Central memory CD8-positive, alpha-beta T cell (primary cell): Measurements from ENCODE around the gene HOXA6.

Source experiments
- ATAC-seq: fragments of 150-1000 bp; cut with Tn5 transposase; replicated peaks from 2 replicates; pipeline ENCODE4 v1.10.0; 2022; ENCODE audit warnings: mild to moderate bottlenecking, moderate FRiP score, moderate number of reproducible peaks; ENCODE audit not compliant: poor library complexity, severe bottlenecking; ENCODE audit errors: extremely low read depth
- DNase-seq, 2 donors: peaks; one replicate each; pipeline ENCODE4 v3.0.0; 2021; ENCODE audit warnings: low spot score in 2 of 2
- H3K27ac Mint-ChIP-seq: one replicate; pipeline ENCODE4 v1.8.0; 2022; ENCODE audit warnings: low read depth, mild to moderate bottlenecking, moderate library complexity, mixed read lengths
- H3K27me3 Mint-ChIP-seq: one replicate; pipeline ENCODE4 v1.8.0; 2022; ENCODE audit warnings: mixed read lengths
- H3K36me3 Mint-ChIP-seq: one replicate; pipeline ENCODE4 v1.8.0; 2022; ENCODE audit warnings: mild to moderate bottlenecking, moderate library complexity, mixed read lengths; ENCODE audit not compliant: insufficient read depth
- H3K4me1 Mint-ChIP-seq: one replicate; pipeline ENCODE4 v1.8.0; 2022; ENCODE audit warnings: mixed read lengths
- H3K4me3 Mint-ChIP-seq: one replicate; pipeline ENCODE4 v1.8.0; 2022; ENCODE audit warnings: mild to moderate bottlenecking, moderate library complexity, mixed read lengths
- H3K9me3 Mint-ChIP-seq: one replicate; pipeline ENCODE4 v1.8.0; 2022; ENCODE audit warnings: mixed read lengths

The HOXA6 gene

DNA sequence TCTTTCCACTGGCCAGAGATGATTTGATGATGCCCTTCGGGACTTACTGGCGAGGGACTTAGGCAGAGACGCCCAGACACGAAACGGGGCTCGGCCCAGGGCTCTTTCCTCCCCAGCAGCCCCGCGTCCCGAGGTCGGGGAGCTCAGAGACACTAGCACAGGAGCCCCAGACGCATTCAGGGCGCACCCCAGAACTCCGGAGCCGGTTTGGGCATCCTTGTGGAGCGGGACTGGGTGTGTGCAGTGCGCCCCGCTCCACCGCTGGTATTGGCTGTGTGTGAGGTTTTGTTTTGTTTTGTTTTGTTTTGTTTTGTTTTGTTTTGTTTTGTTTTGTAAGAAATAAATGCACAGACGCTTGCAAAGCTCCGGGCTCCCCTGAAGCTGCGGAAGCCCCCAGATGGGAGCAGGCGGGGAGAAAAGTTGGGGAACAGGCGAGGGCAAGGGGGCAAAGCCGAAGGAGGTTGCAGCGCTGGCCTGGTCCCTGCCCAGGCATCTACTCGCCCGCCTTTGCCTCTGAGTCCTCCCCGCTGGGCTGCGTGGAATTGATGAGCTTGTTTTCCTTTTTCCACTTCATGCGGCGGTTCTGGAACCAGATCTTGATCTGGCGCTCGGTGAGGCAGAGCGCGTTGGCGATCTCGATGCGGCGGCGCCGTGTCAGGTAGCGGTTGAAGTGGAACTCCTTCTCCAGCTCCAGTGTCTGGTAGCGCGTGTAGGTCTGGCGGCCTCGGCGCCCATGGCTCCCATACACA lies 2.2 kb downstream of the HOXA6 start:
- Mint-ChIP-seq H3K27me3 (peaks cover 72% of the 10 kb centered on the region), H3K9me3 (no peaks in the 10 kb centered on the region), H3K4me3 (no peak overlapping the region), H3K36me3 (no peaks in the 10 kb centered on the region), H3K4me1 (peaks cover 6% of the 10 kb centered on the region), H3K27ac (no peak overlapping the region)
- DNase-seq (no peak), ATAC-seq (no peak)

DNA sequence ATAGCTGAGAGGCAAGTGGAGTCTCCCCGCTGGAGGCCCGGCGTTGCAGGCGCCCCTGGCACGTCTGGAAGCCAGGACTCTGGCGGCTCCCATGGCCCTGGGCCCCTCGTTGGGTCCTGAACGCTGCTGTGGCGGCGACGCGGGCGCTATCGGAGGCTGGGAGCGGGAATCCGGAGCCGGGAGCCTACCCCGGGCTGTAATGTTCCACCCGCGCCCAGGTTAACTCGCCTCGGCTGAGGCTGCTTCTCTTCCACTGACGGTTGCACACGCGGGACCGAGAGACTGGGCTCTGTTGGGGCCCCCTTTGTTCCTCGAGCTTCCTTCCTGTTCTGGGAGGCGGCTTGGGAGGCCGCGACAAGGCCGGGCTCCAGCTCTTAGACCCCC lies 2.8 kb downstream of the HOXA6 start:
- Mint-ChIP-seq H3K27ac (no peak overlapping the region), H3K36me3 (no peaks in the 10 kb centered on the region), H3K4me3 (no peak overlapping the region), H3K27me3 (peaks cover 68% of the 10 kb centered on the region), H3K9me3 (no peaks in the 10 kb centered on the region), H3K4me1 (peaks cover 5% of the 10 kb centered on the region)
- DNase-seq: no peak
- ATAC-seq: no peak

DNA sequence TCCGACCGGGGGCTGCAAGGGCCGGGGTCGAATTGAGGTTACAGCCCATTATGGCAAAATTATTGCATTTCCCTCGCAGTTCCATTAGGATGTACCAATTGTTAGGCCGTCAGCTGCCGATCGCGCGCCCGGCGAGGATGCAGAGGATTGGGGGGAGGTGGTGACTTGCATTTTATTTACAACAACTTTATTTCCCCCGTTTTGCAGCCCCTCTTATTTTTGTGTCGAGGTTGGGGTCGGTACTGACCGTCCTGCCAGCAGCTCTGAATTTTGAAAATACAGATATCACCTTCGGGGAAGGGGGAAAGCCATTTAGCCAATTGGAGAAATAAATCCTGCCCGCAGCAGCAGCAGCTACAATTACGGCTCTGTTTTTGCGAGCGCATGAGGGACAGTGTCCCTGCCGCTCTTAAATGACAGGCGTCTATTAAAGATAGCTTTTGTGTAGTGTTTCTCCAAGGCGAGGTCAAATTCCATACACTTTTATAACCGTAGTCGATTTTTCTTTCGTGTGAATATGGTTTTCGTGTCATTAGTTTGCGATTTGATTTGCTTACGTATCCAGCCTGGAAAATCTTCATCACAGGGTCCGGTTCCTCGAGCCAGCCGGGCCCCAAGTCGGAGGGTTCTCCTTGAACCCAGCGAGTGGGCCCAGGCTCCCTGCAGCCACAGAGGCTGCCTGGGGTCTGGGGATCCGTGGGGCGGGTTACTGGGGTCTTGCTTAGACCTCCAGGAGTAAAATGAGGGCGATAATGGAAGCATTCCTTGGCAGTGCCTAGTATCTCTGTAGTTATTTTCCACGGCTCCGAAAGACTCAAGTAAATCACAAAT lies 3.4 kb downstream of the HOXA6 start:
- no peak overlapping the region for H3K4me3 Mint-ChIP-seq
- ATAC-seq (no peak), DNase-seq (no peak)
- peaks cover 5% of the 10 kb centered on the region for H3K4me1 Mint-ChIP-seq
- no peaks in the 10 kb centered on the region for H3K9me3 Mint-ChIP-seq
- no peaks in the 10 kb centered on the region for H3K36me3 Mint-ChIP-seq
- H3K27ac Mint-ChIP-seq: no peak overlapping the region
- H3K27me3 Mint-ChIP-seq: peaks cover 64% of the 10 kb centered on the region

DNA sequence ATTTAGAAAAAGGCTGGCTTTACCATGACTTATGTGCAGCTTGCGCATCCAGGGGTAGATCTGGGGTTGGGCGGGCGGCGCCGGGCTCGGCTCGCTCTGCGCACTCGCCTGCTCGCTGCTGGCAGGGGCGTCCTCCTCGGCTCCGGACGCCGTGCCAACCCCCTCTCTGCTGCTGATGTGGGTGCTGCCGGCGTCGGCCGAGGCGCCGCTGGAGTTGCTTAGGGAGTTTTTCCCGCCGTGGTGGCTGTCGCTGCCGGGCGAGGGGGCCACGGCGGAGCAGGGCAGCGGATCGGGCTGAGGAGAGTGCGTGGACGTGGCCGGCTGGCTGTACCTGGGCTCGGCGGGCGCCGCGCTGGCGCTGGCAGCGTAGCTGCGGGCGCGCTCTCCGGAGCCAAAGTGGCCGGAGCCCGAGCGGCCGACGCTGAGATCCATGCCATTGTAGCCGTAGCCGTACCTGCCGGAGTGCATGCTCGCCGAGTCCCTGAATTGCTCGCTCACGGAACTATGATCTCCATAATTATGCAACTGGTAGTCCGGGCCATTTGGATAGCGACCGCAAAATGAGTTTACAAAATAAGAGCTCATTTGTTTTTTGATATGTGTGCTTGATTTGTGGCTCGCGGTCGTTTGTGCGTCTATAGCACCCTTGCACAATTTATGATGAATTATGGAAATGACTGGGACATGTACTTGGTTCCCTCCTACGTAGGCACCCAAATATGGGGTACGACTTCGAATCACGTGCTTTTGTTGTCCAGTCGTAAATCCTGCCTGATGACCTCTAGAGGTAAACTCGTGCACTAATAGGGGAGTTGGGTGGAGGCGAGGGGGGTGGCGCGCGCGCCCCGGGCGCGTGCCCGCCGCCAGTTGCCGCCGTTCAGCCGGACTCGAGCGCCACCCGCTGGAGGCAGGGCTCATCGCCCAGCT lies 4.3 kb downstream of the HOXA6 start, which contains the start of gene HOXA5:
Gene HOXA5 (minus strand): TSS at position 659 of the 927 bp plus-strand sequence. CDS start 74 bp downstream, at position 585.
- no peaks in the 10 kb centered on the region for H3K36me3 Mint-ChIP-seq
- H3K27ac Mint-ChIP-seq: no peak within 1 kb of the TSS
- H3K9me3 Mint-ChIP-seq: no peaks in the 10 kb centered on the region
- peaks cover 63% of the 10 kb centered on the region for H3K27me3 Mint-ChIP-seq
- no peak within 1 kb of the TSS for H3K4me3 Mint-ChIP-seq
- ATAC-seq (no peak), DNase-seq (no peak)
- H3K4me1 Mint-ChIP-seq: peaks cover 5% of the 10 kb centered on the region

DNA sequence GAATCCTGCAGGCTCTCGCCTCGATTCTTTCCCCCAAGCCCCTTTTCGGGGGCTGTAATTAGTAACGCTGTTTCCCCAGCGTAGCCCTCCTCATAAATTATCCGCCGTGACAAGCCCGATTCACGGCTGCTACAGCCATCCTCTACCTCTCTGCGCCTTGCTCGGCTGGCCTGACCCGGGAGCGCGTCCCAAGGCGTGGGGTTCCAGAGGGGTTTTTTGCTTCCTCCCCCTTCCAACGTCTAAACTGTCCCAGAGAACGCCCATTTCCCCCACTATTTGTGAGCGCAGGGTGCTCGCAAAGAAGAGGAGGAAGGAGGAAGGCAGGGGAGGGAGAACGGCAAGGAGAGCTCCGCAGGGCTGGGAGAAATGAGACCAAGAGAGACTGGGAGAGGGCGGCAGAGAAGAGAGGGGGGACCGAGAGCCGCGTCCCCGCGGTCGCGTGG lies 5.0 kb downstream of the HOXA6 start:
- Mint-ChIP-seq H3K9me3 (no peaks in the 10 kb centered on the region), H3K27ac (no peak overlapping the region), H3K27me3 (peaks cover 63% of the 10 kb centered on the region), H3K4me3 (no peak overlapping the region), H3K4me1 (no peaks in the 10 kb centered on the region), H3K36me3 (no peaks in the 10 kb centered on the region)
- ATAC-seq: no peak
- no peak for DNase-seq

DNA sequence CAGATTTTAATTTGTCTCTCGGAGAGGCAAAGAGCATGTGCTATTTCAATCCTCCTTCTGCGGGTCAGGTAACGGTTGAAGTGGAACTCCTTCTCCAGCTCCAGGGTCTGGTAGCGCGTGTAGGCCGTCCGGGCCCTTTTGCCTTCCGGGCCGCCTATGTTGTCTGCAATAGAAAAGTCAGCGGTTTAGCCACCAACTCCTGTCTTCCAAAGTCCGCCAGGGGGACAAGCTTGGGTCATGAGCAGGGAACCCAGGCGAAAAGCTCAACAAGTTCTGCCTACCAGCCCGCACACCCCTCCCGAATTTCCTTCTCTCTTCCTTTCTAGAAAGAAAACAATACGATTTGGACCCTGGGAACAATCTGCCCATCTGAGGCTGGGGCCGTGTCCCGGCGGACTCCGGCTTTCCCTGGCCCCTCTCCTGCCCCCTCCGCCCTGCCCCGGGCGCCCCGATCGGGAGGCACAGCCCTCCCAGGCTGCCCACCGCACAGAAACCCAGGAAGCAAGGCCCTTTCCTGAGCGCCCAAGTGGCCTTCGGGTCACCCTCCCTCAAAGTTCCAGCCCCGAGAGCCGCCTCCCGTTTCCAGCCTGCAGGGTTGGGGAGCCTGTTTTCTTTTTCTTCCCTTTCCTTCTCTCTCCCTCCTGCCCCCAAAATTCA lies 5.5 kb downstream of the HOXA6 start:
- Mint-ChIP-seq H3K4me3 (no peak overlapping the region), H3K9me3 (no peaks in the 10 kb centered on the region)
- ATAC-seq: no peak

DNA sequence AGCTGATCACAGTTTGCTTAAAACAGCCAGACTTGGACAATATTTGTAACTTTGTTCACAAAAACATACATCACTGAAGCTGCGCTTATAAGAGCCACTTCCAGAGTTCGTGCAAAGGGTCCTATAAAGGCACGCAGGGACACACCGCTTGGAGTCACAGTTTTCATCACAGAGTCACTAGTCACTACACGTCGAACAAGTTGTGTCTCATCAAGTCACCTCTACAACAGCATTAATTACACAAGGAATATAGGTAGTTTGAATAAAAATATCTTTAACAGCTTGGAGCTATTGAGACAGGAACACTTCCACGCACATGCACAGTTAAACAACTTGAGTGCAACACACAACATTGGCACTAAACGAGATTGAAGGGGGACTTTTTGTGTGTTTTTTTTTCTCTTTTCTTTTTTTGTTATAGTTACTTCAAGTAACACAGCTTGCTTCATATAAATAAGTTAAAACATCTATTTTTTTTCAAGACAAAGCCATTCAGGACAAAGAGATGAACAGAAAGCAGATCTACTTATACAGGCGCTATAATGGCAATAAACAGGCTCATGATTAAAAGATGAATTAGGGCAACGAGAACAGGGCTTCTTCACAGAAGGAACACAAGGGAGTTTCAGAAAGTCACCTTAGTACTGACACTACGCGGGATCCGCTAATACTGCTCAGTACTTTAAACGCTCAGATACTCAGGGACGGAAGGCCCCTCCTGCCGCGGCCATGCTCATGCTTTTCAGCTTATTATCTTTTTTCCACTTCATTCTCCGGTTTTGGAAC lies 6.2 kb downstream of the HOXA6 start:
- DNase-seq: no peak
- Mint-ChIP-seq H3K9me3 (no peaks in the 10 kb centered on the region), H3K27me3 (peaks cover 63% of the 10 kb centered on the region), H3K36me3 (no peaks in the 10 kb centered on the region), H3K27ac (no peak overlapping the region), H3K4me3 (no peak overlapping the region), H3K4me1 (no peaks in the 10 kb centered on the region)
- no peak for ATAC-seq

More for the DNA sequence above, 5.5 kb downstream of the HOXA6 start:
- Mint-ChIP-seq H3K27ac (no peak overlapping the region), H3K4me1 (no peaks in the 10 kb centered on the region), H3K36me3 (no peaks in the 10 kb centered on the region), H3K27me3 (peaks cover 63% of the 10 kb centered on the region)
- no peak for DNase-seq

DNA sequence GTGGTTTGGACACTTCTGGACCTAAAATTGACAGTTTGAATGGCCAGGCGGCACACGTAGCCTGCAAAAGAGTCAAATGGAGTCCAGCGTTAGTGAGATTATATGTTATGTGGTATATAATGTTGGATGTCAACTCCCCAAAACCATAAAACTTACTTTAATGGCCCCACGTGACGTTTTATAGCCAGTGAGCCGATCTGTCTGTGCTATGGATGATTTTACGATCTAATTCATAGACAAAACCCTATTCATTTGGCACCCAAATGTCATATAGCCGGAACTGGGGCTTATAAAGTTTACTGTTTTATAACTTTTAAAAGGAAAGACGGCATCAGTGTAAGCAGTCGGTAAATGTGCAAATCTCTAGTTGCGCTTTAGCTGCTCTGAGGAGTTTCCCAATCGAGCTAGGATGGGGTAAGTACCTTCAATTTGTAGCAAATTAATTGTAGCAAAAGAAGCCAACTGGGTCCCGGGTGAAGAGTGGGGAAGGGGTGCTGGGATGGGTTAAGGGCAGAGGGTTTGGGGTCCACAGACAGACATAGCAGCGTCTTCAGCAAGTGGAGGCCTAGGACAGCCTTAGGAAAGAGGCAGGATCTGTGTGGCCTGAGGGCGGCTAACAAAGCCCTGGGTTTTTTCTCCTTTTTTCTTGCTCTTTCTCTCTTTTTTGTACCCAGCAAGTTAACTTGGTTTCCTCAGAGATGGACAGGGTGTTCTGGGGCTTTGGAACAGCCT lies 7.3 kb downstream of the HOXA6 start:
- Mint-ChIP-seq H3K27me3 (peaks cover 63% of the 10 kb centered on the region), H3K9me3 (no peaks in the 10 kb centered on the region), H3K4me1 (no peaks in the 10 kb centered on the region), H3K27ac (no peak overlapping the region), H3K36me3 (no peaks in the 10 kb centered on the region), H3K4me3 (no peak overlapping the region)
- DNase-seq: no peak
- no peak for ATAC-seq

DNA sequence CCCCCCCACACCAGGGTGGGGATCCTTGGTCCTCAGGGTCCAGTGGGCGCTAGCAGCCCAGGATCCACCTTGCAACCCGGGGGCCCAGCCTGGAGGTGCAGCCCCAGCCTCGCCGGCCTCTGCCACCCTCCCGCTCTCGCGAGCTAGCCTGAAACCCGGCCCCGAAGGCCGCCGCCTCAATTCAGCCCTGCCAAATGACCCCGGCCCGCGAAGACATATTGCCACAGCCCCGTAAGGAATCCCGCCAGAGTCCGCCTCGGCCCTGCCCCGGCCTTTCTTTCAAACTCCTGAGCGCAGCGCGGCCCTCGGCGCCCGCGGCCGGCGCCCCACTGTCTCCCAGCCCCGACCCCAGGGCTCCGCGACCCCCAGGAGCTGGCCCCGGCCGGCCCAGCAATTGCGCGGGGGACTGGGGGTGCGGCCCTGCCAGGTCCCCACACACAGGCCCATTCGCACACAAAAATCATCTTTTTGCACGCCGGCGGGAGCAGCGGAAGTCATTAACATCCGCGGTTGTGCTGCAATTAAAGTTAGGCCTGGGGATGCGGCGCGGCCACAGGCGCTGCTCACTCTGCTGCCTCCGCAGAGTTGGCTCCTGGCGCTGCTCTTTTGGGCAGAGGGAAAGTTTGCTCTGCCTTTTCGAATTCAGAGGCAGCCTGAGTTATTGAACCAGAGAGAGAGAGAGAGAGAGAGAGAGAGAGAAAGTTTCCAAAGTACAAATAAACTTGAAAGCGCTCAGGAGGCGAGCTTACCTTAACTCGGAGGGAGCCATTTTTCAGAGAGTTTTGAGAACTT lies 8.0 kb downstream of the HOXA6 start:
- H3K36me3 Mint-ChIP-seq: no peaks in the 10 kb centered on the region
- H3K9me3 Mint-ChIP-seq: no peaks in the 10 kb centered on the region
- no peak for DNase-seq
- H3K27me3 Mint-ChIP-seq: peaks cover 65% of the 10 kb centered on the region
- H3K4me1 Mint-ChIP-seq: no peaks in the 10 kb centered on the region
- H3K4me3 Mint-ChIP-seq: no peak overlapping the region
- no peak overlapping the region for H3K27ac Mint-ChIP-seq
- no peak for ATAC-seq

DNA sequence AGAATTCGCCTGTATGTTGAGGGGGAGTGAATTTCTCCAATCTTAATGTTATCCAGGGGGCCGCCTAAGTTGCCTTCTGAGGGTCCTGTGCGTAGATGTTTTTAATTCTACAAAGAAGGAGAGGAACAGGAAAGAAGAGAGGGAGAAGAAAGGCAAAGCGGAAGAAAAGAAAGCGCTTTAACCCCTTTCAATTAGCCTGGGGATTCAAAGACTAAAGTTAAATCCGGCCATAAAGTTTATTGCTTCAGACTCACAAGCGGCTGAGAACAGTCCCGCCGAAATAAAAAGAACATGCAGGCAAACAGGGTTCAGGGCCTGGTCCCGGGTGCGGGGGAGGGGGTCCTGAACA lies 8.6 kb downstream of the HOXA6 start:
- ATAC-seq (no peak), DNase-seq (no peak)
- Mint-ChIP-seq H3K36me3 (no peaks in the 10 kb centered on the region), H3K4me3 (no peak overlapping the region), H3K9me3 (no peaks in the 10 kb centered on the region), H3K27me3 (peaks cover 70% of the 10 kb centered on the region), H3K27ac (no peak overlapping the region), H3K4me1 (no peaks in the 10 kb centered on the region)
